GM21515 (cell line): ENCODE results near the gene COL19A1.
"Not testable (repeated sequence)": the region's sequence is repeated elsewhere in the genome, so short reads cannot be mapped to it uniquely, and the experiment has no call there.

Experiments
- ATAC-seq: cut with Tn5 transposase; IDR thresholded peaks from one replicate; pipeline ENCODE4 v1.9.1; 2021; ENCODE audit not compliant: unreplicated experiment

Gene COL19A1

DNA sequence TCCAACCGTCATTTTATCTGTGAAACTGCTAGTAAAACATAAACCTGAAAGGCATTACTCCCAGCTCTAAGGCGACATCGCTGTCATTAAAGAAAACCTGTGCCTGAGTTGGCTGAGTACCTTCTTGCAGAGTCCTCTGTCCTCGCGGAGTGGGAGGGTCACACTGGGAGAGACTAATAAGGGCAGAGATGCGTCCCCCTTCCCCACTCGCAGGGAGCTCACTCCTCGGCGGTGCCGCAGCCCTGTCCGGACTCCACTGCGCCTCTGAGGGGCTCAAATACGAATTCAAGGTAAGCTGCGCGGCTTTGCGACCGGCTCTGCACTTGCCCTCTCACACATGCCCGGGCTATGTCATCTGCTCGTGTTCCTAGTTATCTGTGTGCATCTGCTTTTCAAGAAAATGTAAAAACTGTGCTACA, at the start of gene COL19A1:
COL19A1 (plus strand) TSS at position 206 of the 419 bp plus-strand sequence. CDS start 13,012 bp downstream, outside the sequence.
- ATAC-seq: peak; percentile 60

GRCh38 chr6:69816569-69816968, 49.8 kb upstream of the COL19A1 start:
- peak; percentile 38 for ATAC-seq

DNA sequence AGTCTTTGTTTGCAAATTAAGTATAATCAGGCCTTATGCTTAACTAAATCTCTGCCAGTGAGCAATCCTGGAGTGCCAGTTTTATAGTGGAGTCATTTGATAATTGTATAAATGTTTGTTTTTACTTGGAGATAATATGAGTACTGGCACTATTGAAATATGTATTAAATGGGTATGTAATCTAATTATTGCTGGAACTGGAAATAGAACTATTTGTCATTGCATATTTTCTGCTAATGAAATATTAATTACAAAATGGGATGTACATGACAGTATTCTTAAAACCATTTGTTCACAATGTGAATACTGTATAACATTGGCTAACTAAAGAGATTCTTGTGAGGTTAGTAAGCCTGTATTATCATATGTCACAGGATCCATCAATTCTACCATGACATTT, 49.0 kb upstream of the COL19A1 start:
- no peak for ATAC-seq

GRCh38 chr6:69818223-69818930, 48.0 kb upstream of the COL19A1 start:
- ATAC-seq: no peak

- ATAC-seq: no peak
Observed at GRCh38 chr6:69819138-69819537, 47.2 kb upstream of the COL19A1 start.

GRCh38 chr6:69820018-69820417, 46.3 kb upstream of the COL19A1 start:
- ATAC-seq: no peak

DNA sequence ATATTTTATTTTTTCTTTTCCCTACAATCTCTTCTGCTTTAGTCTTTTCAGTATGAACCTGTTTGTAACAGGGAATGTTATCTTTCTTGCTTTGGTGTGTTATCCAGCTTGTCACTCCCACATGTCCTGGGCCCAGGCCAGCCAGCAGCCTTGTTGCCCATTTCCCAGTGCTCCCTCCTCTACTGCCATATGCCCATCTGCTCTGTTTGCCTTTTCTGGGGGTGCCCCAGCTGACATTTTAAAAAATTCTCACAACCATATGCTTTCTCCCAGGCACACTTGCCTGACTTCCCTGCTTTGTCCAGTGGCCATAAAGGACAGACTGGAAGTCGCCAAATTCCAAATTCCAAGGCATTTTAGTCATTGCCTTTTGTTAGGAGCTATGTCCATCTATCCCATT, 45.9 kb upstream of the COL19A1 start:
- no peak for ATAC-seq

GRCh38 chr6:69824355-69824754, 42.0 kb upstream of the COL19A1 start:
- ATAC-seq: not testable (repeated sequence)

DNA sequence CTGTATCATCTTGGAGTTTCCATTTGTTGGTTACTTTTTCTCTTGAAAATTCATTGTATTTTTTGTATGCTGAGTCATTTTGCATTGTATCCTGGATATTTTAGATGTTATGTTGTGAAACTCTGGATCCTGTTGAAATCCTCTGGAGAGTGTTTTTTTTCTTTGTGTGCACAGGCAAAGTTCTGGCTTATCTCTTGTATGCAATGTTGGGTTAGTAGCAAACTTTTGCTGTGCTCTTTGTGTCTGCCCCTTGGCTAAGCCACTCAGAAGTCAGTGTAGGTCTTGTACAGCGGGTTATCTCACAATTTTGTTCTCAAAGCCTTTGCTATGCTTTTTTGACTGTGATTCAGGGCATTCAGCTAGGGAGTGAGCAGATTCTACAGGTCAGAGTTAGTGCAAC, 40.5 kb upstream of the COL19A1 start:
- ATAC-seq: no peak

DNA sequence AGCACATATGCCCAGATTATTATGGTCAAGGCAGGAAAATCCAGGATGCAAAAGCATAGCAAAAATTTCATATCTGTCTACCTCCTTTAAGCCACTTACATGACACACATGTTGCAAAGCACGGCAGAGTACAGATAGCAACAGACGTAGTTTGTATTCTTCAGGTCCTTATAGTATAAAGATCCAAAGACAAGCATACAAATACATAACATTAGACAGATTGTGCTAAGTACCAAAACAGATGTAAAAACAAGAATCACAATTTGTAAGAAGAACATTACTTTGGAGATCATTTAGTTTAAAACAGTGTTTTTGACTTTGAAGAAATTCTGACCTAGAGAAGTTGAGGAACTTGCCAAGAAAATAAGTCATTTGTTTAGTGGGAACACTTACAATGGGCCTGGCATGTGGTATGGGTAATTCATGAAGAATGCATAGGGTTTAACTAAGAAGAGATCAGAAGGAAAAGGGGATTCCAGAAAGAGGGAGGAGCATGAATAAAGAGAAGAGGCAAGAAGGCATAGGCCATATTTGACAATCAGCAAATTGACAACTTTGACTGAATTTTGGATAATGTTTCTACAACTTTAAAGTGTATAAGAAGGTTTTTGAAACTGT, 39.0 kb upstream of the COL19A1 start:
- no peak for ATAC-seq

DNA sequence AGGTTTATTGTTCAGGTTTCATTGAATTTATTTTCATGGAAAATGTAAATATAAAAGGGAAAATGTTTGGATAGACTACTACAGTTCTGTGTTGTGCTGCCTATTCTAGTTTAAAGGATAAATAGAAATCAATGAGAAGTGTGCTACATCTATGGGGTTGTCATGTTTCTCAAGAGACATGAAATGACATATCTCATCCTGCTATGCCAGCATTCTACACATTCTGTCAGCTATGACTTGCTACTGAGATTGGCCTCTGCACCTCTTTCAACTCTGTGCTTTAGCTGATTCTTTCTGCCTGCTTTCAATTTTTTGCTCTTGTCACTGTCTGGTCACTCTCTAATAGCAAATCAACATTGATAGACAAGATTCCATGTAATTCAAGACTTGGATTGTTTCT, 33.8 kb upstream of the COL19A1 start:
- no peak for ATAC-seq

GRCh38 chr6:69835414-69836179, 30.8 kb upstream of the COL19A1 start:
- peak; percentile 85 for ATAC-seq

DNA sequence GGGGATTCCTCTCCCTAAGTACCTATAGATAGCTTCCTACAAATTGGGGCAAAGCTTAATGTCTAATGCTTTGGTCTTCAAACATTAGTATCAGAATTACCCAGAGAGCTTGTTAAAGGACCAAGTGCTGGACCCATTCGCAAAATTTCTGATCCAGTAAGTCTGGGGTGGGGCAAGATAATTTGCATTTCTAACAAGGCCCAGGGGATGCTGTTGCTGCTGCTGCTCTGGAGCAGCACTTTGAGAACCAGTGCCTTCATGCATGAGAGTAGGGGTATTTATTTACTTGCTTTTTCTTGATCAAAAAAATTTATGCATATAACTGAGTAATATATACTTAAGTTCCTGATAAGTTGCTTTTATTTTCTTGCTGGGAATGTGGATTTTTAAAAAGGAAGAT, 24.5 kb upstream of the COL19A1 start:
- ATAC-seq: no peak

GRCh38 chr6:69843189-69843588, 23.2 kb upstream of the COL19A1 start:
- no peak for ATAC-seq

DNA sequence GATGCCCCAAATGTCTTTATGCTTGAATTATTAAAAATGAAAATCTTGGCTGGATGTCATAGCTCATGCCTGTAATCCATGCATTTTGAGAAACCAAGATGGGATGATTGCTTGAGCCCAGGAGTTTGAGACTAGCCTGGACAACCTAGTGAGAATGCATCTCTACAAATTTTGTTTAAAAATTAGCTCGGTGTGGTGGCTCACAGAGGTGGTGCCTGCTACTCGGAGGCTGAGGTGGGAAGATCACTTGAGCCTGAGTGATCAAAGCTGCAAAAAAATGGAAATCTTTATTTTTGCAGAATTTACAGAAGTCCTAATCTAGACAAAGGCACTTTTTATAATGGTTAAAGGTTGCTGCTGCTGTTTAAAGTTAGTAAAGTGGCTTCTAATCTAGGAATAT, 20.0 kb upstream of the COL19A1 start:
- no peak for ATAC-seq

GRCh38 chr6:69846770-69847491, 19.4 kb upstream of the COL19A1 start:
- no peak for ATAC-seq

DNA sequence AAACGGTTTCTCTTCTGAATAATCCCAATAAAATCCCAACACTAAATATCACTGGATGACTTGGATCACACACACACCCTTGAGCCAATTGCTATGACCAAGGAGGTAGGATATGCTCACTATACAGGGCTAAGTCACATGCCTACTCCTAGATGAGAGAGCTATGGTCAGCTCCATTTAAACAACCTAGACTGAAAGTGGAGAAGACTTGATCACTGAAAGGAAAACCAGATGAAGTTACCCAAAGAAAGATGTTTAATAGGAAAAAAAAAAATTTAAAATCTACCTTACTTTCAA, 18.9 kb upstream of the COL19A1 start:
- ATAC-seq: no peak

DNA sequence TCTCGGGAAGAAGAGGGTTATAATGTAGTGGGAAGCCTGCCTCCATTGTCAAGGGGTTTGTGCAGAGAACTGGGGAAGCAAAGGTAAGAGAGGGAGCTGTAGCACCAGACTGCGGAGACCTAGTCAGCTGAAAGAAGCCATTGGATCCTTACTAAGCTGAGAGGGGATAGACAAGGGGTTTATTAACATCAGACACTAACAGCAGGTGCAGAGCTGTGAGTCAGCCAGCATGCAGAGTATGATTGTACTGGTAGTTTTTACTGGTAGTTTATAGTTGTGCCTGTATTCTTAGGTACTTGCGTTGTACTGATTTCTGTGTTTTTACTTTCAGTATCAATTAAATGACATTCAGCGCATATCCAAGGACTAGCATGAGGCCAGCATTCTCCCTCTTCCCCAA, 17.8 kb upstream of the COL19A1 start:
- ATAC-seq: no peak

GRCh38 chr6:69852706-69853105, 13.7 kb upstream of the COL19A1 start:
- no peak for ATAC-seq

DNA sequence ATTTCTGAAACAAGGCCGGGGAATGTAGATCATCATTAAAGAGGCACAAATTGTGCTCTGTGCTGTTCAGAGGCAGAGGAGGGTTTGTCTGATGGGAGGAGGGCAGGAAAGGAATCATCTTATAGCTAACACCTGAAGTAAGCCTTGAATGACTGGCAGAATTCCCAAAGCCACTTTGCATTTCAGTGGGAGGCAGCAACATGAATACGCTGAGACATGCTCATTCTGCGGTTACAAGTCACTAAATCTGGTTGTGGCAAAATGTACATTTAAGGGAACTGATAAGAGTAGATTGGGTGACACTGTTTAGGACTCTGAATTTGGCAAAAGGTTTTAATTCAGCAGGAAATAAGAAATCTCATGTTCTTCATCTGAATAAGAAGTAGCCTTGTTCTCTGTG, 4.4 kb upstream of the COL19A1 start:
- ATAC-seq: no peak

DNA sequence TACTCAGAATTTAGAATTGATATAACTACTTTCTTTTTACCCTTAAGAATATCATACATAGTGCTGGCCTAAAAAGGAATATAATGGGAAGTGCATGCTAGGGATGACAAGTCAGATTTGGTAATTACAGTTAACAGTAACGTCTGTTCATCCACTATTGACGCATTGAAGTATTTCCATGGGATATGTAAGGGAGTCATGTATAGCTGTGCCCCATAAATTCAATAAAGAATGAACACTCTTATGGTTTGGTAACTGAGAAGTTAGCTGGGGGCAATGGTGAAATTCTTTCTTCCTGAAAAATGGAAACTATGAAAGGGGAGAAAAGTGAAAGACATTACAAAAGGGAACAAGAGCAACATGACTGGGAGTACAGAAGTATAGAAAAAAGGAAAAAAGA, 2.6 kb upstream of the COL19A1 start:
- ATAC-seq: no peak

DNA sequence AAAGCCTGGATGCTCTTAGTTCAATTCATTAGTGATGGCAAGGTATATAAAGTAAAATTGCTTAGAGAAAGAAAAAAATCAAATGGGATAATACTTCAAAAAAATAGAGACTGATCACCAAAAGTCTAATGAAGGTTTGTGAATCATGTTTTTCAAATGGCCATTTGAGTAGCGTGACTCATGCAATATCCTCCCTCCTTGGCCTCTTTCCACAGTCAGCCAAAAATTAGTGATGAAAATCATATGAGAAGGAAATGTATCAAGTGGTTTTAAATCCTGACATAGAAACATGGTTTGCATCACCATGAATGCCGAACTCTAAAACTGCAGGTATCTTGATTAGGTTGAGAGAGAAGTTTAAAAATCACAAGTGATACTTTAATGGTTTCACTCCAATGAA, 1.2 kb upstream of the COL19A1 start:
- no peak for ATAC-seq
